H1 (cell line): ENCODE data around the gene PSMD12. TPM values are rescaled to one million over a fixed set of nuclear protein-coding genes. Genes with fewer than 3 reads are reported as not detected.

Experiments
- CHD7 ChIP-seq: fragments of 300-600 bp; sonication (generic); IDR thresholded peaks from 2 replicates; pipeline ENCODE4 v1.7.1; 2012; ENCODE audit warnings: low read length, moderate library complexity, mild to moderate bottlenecking, inconsistent platforms; ENCODE audit not compliant: insufficient replicate concordance
- polyA plus RNA-seq, 7 experiments: library from polyadenylated mRNA; depleted of rRNA in 3 of 7; stranded (reverse) in 5 of 7; unstranded in 2 of 7; fragments of >200 nt in 5 of 7; fragments of 200-250 nt in 2 of 7; gene quantifications; 1 replicate in 5 of 7; 2 replicates in 1 of 7; 4 replicates in 1 of 7; pipeline versions ENCODE4 v1.2.1 to v1.2.3, GENCODE V29; 2011 to 2013; ENCODE audit warnings: missing spikeins in 2 of 7, mixed read lengths in 2 of 7
- total RNA-seq: library from RNA; stranded (reverse); fragmentation: NEBNext Ultra II Directional; extraction: Animal tissue kit (Norgen Biotek cat#: 25700); gene quantifications from 2 replicates; pipeline ENCODE4 v1.2.1, GENCODE V29; 2021

The PSMD12 gene
- total and polyA plus RNA-seq, 2 of the 8 experiments (the other 6 are each of a cell fraction or from before 2014, with no cell fraction given), result 14.0 to 82.4 TPM

- TF ChIP-seq CHD7, result no peak
These were observed 25.7 kb upstream of the PSMD12 start (continued) for GRCh38 chr17:67392111-67392510.
